SU-DHL-6 (cell line): ENCODE measurements around the gene ZXDC.

ENCODE experiments used
- CTCF ChIP-seq: fragments of 200-600 bp; sonication (generic); IDR thresholded peaks from one replicate; pipeline ENCODE4 v1.5.1; 2017; ENCODE audit warnings: antibody characterized with exemption, mild to moderate bottlenecking, low read length, moderate library complexity; ENCODE audit not compliant: insufficient read depth, poor library complexity, severe bottlenecking
- EZH2phosphoT487 ChIP-seq: fragments of 200-600 bp; sonication (generic), shearing (Covaris generic); conservative IDR thresholded peaks from 2 replicates; pipeline ENCODE4 v1.6.1; 2018; ENCODE audit warnings: mild to moderate bottlenecking, antibody characterized with exemption, low read length, moderate library complexity, mixed read lengths

GRCh38 chr3:126523745-126524428 lies 48.2 kb upstream of the ZXDC start, which contains the start of gene CHST13:
- TF ChIP-seq CTCF (no peak), EZH2phosphoT487 (no peak)
